Spleen (tissue), 7 donors: ENCODE results near the gene DENND1B.

ENCODE experiments used
- CTCF ChIP-seq, 11 experiments: fragments of 200-600 bp in 7 of 11; fragments of 450-650 bp in 4 of 11; sonication (generic) in 4 of 11; IDR thresholded peaks in 8 of 11; conservative IDR thresholded peaks in 3 of 11; 1 replicate in 7 of 11; 2 replicates in 4 of 11; pipeline versions ENCODE4 v1.4.0 to v1.8.0; 2016 to 2021; ENCODE audit warnings: antibody characterized with exemption in 11 of 11, inconsistent platforms in 4 of 11, mild to moderate bottlenecking in 1 of 11
- POLR2A ChIP-seq, 3 donors: fragments of 450-650 bp; IDR thresholded peaks; one replicate each; pipeline ENCODE4 v1.5.1; 2017; ENCODE audit warnings: antibody characterized with exemption in 3 of 3, mild to moderate bottlenecking in 1 of 3
- POLR2AphosphoS5 ChIP-seq, 3 donors: sonication (generic); formaldehyde crosslinking; IDR thresholded peaks; one replicate each; pipeline ENCODE4 v1.5.1; 2017; ENCODE audit warnings: antibody characterized with exemption in 3 of 3
- donor health status: DM: no; HTN: no; CAD: no; lungs with moderate emphysema.
- donor health status: DM: no; HTN: no; CAD: no.
- donor health status: DM: no; HTN: no; CAD: no.

GRCh38 chr1:197773856-197774255, 1.4 kb downstream of the DENND1B start:
- TF ChIP-seq CTCF (IDR thresholded peaks at IDR 0.05 in 8 of 11, conservative IDR thresholded peaks at IDR 0.05 in 3 of 11) (no peak), POLR2A (IDR thresholded peaks at IDR 0.05) (no peak), POLR2AphosphoS5 (IDR thresholded peaks at IDR 0.05) (no peak)
